Anterior cingulate cortex (tissue), 58 donors: Measurements from ENCODE around the gene CD34.
"Not testable (repeated sequence)": the region's sequence is repeated elsewhere in the genome, so short reads cannot be mapped to it uniquely, and the experiment has no call there.

Experiments
- DNase-seq, 58 donors: peaks; one replicate each; lab custom pipeline; 2025; lab: John Stamatoyannopoulos, UW

Gene CD34

GRCh38 chr1:207877914-207878313 is 33.0 kb downstream of the CD34 start:
- DNase-seq: not testable (repeated sequence)

- no peak for DNase-seq
Observed at GRCh38 chr1:207876131-207876530, 34.8 kb downstream of the CD34 start.

GRCh38 chr1:207875532-207875931 is 35.4 kb downstream of the CD34 start:
- DNase-seq: no peak

GRCh38 chr1:207873055-207873890 is 37.7 kb downstream of the CD34 start:
- DNase-seq: no peak

- DNase-seq: no peak
Observed at GRCh38 chr1:207872621-207873020, 38.3 kb downstream of the CD34 start.

GRCh38 chr1:207871117-207871649 is 39.7 kb downstream of the CD34 start:
- no peak for DNase-seq

- DNase-seq: no peak
Observed at GRCh38 chr1:207870306-207871031, 40.5 kb downstream of the CD34 start.

- DNase-seq: no peak
Observed at GRCh38 chr1:207869859-207870258, 41.1 kb downstream of the CD34 start.

- peak in 55 of 58 donors; percentile 38 to 87 (median 68) for DNase-seq
Observed at GRCh38 chr1:207868774-207869721, 41.9 kb downstream of the CD34 start.

- DNase-seq: peak in 15 of 58 donors; percentile 25 to 64 (median 47)
Observed at GRCh38 chr1:207868251-207868773, 42.6 kb downstream of the CD34 start.

- peak in 33 of 58 donors; percentile 13 to 75 (median 41) for DNase-seq
Observed at GRCh38 chr1:207867136-207868109, 43.5 kb downstream of the CD34 start.

- peak in 41 of 58 donors; percentile 13 to 80 (median 53) for DNase-seq
Observed at GRCh38 chr1:207866471-207867135, 44.3 kb downstream of the CD34 start.

- DNase-seq: peak in 1 of 58 donors; percentile 24
Observed at GRCh38 chr1:207863893-207864535, 46.9 kb downstream of the CD34 start.

GRCh38 chr1:207862241-207862787 is 48.6 kb downstream of the CD34 start:
- DNase-seq: no peak

GRCh38 chr1:207861442-207862177 is 49.3 kb downstream of the CD34 start:
- no peak for DNase-seq

- no peak for DNase-seq
Observed at GRCh38 chr1:207860531-207860930, 50.4 kb downstream of the CD34 start.

GRCh38 chr1:207858806-207859205 is 52.1 kb downstream of the CD34 start:
- DNase-seq: no peak
